Stimulated activated CD4-positive, alpha-beta T cell treated with anti-CD3 and anti-CD28 coated beads, Interleukin-4, amount 100 ng/mL, for 1 hour (primary cell): Measurements from ENCODE around the gene MAPK1.
"Not testable (repeated sequence)": the region's sequence is repeated elsewhere in the genome, so short reads cannot be mapped to it uniquely, and the experiment has no call there.

ENCODE experiments used
- DNase-seq: peaks from one replicate; pipeline ENCODE4 v3.0.0-alpha.2; 2020

Gene MAPK1

DNA sequence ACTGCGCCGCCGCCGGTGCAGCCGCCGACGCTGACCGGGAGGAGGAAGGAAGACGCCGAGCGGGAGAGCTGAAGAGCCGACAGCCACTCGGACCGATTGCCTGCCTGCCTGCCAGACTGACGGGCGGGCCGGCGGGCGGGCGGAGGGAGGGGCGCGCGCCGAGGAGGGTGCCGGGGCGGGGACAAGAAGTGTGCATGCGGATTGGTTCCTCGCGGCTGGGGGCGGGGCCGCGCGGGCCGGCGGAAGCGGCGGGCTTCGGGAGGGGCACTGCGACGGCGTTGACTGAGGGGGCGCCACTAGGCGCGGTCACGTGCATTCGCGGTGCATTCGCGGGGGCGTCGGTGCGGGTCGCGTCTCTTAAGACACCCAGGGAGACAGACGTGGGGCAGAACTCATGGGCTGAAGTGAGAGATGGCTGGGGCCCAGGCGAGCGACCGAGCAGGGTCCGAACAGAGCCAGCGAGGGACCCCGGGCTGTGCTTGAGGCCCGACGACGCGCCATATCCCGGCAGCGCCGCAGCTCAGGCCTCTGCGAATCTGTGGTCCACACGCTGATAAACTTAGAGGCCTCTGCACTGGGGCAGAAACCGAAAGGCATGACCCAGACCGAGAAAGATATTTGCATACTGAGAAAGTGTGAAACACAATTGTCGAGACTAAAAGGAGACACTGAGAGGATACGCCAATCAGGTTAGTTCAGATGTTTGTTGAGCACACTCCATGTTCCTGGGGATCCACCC lies at the start of gene MAPK1:
MAPK1 (minus strand) TSS at position 118 of the 739 bp plus-strand sequence. CDS start 205 bp downstream, outside the sequence.
- DNase-seq = peak; percentile 95

DNA sequence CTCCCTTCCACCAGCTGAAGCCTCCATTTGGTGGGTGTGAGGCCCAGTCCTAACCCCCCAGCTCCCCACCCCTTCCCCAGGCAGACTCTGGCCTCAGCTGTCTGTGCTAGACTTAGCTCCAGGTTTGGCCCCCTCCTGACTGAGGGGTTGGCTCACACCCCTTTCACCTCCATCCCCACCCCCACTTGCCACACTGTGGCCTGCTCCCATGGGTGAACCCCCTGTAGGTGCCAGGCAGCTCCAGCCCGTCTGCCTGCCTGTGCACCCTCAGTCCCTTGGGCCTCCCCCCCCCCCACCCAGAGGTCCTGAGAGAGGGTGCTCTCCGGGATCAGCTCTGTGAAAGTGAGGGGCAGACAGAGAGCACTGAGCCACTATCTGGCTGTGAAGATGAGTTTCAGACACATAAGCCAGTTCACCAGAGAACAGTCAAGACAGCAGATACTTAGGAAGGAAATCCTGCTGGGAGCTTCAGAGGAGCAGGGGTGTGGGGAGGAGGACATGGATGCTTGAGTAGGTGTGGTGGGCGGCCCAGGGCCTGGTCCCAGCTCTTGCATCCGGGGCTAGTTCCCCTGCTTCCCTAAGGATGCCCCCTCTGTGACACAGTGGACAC lies 49.0 kb upstream of the MAPK1 start:
- DNase-seq = no peak

DNA sequence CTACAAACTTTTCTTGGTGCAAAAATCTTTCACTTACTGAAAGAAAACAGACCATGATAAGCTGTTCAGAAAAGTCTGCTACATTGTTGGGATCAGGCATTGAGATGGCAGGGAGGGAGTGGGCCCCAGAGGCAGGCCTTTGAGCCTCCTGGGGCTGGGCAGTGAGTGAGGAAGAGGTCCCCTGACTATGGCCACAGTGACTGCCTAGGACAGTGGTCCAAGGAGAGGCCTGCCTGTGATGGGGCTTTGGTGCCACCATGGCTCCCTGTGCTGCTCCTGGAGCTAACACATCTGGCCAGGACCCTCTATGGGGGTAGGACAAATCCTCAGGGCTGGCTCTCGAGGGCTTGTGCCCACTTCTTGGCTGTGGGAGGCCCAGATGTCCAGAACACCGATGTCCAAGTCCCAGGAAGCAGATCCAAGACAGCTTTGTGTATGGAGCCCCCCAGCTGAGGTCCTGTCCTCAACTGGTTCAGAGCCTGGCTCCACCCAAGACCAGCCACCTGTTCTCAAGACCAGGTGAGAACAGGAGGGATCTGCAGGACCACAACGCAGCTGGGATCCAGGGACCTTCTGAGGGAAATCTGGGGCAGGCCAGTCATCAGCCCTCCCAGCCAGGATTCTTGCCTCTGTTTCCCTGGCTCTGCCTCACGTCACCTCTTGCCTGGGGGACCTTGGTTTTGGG lies 48.3 kb upstream of the MAPK1 start:
- no peak for DNase-seq

DNA sequence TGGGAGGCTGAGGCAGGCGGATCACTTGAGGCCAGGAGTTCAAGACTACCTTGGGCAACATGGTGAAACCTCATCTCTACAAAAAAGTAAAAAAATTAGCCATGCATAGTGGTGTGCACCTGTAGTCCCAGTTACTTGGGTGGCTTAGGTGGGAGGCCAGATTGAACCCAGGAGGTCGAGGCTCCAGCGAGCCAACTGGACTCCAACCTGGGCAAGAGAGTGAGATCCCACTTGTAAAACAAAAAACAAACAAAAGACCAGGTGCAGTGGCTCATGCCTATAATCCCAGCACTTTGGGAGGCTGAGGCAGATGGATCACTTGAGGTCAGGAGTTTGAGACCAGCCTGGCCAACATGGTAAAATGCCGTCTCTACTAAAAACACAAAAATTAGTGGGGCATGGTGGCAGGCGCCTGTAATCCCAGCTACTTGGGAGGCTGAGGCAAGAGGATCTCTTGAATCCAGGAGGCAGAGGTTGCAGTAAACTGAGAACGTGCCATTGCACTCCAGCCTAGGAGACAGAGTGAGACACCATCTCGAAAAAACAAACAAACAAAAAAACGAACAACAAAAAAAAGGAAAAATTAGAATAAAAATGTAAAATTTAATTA lies 46.7 kb upstream of the MAPK1 start:
- not testable (repeated sequence) for DNase-seq

DNA sequence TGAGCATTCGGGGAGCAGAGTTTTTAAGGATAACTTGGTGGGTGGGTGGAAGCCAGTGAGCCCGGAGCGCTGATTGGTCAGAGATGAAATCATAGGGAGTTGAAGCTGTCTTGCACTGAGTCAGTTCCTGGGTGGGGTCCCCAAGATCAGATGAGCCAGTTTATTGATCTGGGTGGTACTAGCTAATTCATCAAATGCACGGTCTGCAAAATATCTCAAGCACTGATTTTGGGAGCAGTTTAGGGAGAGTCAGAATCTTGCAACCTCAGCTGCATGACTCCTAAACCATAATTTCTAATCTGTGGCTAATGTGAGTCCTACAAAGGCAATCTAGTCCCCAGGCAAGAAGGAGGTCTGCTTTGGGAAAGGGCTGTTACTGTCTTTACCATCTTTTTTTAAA lies 42.9 kb upstream of the MAPK1 start:
- not testable (repeated sequence) for DNase-seq

DNA sequence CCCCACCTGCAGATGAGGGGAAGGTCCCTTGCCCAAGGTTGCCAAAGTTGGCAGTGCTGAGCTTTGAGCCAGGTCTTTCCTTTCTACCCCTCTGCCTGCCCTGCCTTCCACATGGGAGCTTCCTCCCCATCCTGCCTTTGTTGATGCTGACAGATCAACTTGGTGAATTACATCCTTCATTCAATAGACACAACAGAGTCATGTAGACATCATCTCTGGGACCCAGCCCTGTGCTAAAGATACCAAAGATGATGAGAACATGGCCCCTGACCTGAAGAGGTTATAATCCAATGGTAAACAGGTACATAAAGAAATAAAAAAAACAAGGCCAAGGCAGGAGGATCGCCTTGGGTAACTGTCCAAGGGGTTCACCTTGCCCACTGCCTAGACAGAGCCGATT lies 42.4 kb upstream of the MAPK1 start:
- no peak for DNase-seq

DNA sequence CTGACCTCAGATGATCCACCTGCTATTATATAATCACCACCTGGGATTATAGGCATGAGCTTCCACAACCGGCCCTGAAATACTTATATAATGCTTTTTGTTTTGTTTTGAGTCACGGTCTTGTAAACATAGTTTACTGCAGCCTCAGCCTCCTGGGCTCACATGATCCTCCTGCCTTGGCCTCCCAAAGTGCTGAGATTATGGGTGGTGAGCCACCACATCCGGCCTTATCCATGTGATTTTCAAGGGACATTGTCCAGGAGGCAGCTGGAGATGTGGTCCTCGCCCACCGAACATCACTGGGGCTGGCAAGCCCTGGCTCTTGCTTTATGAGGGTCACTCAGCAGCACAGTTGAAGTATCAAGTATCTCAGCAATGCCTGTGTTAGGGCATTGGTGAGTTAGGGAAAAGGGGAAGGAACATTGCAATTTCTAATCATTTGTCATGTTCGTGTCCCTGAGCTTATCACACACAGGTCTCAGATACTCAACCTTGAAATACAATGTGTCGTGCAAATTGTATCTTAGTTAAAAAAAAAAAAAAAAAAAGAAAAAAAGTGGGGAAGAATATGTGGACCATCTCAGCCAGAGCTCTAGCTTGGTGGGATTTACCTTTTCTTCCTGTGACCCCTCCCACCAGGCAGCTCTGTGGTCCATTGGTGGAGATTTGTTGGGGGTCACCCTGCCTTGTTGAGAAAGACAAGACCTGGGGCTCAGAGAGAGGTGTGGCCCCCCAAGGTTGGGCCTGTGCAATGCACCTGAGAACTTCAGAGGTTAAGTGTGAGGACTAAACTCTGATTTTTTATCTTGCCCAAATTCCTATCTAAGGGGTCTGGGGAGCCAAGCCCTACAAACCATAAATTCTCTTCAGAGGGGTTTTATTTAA lies 40.4 kb upstream of the MAPK1 start:
- DNase-seq = no peak

DNA sequence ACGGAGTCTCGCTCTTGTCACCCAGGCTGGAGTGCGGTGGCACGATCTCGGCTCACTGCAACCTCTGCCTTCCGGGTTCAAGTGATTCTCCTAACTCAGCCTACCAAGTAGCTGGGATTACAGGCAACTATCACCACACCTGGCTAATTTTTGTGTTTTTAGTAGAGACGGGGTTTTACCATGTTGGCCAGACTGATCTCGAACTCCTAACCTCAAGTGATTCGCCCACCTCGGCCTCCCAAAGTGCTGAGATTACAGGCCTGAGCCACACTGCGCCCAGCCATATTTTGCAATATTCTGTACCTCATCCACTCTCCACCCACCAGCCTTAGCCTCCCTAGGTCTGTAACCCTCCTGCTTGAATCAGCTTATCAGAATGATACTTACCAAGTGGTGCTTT lies 37.8 kb upstream of the MAPK1 start:
- not testable (repeated sequence) for DNase-seq

DNA sequence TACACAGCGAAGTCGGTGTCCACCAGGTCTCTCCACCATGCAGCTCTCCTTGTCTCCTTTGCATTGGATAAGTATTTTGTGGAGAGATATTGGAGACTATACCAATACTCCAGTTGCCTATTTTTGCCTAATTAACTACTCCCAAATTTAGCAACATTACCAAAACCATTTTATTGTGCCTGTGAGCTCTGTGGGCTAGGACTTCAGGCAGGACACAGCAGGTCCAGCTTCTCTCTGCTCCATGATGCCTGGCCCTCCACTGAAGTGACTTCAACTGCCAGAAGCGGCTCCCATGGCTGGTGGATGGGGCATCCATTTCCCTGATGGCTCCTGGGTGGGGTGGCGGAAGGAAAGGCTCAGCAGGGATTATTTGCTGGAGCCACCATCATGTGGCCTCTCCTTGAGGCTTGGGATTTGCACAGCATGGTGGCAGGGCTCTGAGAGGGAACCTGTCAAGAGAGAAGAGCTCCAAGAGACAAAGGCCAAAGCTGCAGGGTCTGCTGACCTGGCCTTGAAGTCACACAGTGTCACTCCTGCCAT lies 36.9 kb upstream of the MAPK1 start:
- no peak for DNase-seq

DNA sequence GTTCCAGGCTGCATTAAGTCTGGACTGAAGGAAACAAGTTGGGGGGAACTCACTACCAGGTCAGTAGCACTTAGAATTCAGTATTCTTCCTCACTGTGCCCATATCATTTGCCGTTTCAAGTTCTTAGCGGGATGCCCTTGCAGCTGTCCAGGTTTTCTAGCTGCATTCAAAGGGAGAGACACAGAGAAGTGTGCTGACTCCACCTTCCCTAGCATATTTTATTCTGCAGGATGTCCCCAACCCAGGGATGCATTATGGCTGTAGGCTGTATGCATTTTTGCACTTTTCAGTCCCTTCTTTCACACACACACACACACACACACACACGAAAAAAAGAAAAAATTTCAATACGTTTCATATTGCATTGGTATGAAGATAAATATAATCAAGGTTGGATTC lies 35.8 kb upstream of the MAPK1 start:
- DNase-seq = no peak

DNA sequence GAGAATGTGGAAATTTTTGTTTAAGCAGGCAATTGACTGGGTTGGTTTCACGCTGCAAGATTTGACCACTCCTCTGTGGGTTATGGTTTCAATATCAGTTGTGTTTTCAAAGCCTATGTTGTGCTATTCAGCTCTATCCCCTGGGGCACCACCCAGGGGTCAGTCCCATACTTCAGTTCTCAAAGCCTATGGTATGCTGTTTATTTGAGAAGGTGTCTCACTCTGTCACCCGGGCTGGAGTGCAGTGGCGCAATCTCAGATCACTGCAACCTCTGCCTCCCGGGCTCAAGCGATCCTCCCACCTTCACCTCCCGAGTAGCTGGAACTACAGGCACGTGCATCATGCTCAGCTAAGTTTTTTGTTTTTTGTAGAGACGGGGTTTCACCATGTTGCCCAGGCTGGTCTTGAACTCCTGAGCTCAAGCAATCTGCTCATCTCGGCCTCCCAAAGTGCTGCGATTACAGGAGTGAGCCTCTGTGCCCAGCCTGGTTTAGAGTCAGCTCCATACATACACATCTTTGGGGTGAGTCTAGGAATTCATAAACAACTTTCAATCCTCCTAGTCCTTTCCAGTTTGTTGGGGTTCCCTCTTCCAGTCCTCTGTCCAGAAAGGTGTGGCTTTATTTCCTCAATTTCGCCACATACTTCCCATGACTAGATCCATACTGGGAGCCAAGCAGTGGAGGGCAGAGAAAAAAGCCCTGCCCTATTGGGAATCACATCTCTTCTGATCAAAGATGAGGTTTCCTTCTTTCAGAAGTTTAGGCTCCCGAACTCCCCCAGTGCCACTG lies 35.0 kb upstream of the MAPK1 start:
- no peak for DNase-seq

DNA sequence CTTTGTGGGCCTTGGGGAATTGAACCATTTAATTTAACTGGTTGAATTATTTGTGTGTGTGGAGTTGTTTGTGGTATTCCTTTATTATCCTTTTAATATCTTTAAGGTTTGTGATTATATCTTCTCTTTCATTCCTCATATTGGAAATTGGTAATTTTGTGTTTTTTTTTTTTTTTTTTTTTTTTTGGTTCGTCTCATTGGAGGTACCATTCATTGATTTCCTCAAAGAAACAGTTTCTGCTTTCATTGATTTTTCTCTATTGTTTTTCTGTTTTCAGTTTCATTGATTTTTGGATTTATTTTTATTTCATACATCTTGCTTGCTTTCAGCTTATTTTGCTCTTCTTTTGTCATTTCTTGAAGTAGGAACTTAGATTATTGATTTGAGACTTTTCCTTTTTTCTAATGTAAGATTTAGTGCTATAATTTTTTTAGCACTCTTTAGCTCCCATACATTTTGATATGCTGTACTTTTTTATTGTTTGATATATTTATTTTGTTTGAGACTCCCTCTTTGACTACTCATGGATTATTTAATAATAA lies 31.0 kb upstream of the MAPK1 start:
- no peak for DNase-seq

DNA sequence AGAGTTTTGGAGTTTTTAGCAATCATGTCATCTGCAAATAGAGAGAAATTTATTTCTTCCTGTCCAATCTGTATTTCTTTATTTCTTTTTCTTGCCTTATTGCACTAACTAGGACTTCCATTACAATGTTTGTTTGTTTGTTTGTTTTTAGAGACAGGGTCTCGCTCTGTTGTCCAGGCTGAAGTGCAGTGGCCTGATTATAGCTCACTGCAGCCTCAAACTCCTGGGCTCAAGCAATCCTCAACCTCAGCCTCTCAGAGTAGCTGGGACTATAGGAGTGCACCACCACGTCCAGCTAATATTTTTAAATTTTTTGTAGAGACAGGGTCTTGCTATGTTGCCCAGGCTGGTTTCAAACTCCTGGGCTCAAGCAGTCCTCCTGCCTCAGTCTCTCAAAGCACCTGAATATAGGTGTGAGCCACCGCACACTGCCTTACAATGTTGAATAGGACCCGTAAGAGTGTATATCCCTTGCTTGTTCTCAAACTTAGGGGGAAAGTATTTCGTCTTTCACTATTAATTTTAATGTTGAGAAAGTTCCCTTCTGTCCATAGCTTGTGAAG lies 29.6 kb upstream of the MAPK1 start:
- DNase-seq = no peak

DNA sequence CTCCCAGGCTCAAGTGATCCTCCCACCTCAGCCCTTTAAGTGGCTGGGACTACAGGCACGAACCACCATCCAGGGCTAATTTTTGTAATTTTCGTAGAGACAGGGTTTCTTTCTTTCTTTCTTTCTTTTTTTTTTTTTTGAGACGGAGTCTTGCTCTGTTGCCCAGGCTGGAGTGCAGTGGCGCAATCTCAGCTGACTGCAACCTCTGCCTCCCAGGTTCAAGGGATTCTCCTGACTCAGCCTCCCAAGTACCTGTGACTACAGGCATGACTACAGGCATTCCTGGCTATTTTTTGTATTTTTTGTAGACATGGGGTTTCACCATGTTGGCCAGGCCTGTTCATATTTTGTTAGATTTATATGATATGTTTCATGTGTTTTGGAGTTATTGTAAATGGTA lies 28.8 kb upstream of the MAPK1 start:
- DNase-seq = not testable (repeated sequence)

DNA sequence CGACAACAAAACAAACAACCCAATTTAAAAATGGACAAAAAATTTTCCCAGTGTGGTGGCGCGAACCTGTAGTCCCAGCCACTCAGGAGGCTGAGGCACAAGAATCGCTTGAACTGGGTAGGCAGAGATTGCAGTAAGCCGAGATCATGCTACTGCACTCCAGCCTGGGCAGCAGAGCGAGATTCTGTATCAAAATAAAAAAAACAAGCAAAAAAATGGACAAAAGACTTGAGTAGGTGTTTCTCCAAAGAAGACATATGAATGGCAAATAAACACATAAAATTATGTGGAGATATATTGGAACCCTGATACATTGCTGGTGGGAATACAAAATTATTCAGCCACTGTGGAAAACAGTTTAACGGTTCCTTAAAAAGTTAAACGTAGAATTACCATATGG lies 27.4 kb upstream of the MAPK1 start:
- no peak for DNase-seq

DNA sequence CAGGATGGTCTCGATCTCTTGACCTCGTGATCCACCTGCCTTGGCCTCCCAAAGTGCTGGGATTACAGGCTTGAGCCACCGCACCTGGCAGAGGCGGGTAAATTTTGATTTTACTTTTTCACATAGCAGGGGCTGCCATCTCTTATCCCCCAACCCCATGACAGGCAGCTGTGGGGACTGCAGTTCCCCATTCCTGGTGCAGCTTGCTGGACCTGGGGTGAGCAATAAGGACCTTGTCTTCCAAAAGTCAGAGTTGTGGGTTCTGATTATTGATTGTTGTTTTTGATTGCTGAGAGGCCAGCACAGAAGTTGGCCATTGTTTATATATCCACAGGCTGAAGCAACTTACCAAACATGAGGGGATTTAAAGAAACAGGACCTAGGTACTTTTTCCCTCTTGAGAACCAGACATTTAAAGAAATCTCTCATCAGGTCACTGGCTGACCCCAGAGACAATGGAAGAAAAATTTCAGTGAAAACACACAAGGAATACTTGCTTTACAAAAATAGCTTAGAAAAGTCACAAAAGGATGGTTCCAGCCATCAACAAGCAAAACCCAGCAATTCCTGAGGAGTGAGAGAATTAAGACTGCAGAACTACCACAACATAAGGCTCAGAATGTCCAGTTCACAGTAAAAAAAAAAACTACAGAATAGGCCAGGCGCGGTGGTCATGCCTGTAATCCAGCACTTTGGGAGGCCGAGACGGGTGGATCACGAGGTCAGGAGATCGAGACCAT lies 22.0 kb upstream of the MAPK1 start:
- no peak for DNase-seq

DNA sequence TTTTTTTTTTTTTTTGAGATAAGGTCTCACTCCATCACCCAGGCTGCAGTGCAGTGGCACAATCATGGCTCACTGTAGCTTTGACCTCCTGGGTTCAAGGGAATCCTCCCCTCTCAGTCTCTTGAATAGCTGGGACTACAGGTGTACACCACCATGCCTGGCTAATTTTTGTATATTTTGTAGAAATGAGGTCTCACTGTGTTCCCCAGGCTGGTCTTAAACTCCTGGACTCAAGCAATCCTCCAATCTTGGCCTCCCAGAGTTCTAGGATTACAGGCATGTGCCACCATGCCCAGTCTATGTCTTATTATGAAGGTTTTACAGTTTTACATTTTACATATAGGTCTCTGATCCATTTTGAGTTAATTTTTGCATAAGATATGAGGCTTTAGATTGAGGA lies 20.4 kb upstream of the MAPK1 start:
- DNase-seq = no peak

DNA sequence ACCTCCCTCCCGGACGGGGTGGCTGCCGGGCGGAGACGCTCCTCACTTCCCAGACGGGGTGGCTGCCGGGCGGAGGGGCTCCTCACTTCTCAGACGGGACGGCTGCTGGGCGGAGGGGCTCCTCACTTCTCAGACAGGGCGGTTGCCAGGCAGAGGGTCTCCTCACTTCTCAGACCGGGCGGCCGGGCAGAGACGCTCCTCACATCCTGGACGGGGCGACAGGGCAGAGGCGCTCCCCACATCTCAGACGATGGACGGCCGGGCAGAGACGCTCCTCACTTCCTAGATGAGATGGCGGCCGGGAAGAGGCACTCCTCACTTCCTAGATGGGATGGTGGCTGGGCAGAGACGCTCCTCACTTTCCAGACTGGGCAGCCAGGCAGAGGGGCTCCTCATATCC lies 16.5 kb upstream of the MAPK1 start:
- DNase-seq = not testable (repeated sequence)

DNA sequence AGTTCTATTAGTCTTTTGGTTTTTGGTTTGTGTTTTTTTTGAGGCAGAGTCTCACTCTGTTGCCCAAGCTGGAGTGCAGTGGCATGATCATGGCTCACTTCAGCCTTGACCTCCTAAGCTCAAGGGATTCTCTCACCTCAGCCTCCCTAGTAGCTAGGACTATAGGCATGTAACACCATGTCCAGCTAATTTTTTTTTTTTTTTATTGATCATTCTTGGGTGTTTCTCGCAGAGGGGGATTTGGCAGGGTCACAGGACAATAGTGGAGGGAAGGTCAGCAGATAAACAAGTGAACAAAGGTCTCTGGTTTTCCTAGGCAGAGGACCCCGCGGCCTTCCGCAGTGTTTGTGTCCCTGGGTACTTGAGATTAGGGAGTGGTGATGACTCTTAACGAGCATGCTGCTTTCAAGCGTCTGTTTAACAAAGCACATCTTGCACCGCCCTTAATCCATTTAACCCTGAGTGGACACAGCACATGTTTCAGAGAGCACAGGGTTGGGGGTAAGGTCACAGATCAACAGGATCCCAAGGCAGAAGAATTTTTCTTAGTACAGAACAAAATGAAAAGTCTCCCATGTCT lies 15.4 kb upstream of the MAPK1 start:
- DNase-seq = not testable (repeated sequence)
